ENCODE results near the gene LPAR1. TPM values are rescaled to one million over a fixed set of nuclear protein-coding genes. Genes with fewer than 3 reads are reported as not detected.

LPAR1 gene
- polyA plus RNA-seq, 3 donors from 2014 or later, result 0.59 to 0.84 TPM; not detected in 1

DNA sequence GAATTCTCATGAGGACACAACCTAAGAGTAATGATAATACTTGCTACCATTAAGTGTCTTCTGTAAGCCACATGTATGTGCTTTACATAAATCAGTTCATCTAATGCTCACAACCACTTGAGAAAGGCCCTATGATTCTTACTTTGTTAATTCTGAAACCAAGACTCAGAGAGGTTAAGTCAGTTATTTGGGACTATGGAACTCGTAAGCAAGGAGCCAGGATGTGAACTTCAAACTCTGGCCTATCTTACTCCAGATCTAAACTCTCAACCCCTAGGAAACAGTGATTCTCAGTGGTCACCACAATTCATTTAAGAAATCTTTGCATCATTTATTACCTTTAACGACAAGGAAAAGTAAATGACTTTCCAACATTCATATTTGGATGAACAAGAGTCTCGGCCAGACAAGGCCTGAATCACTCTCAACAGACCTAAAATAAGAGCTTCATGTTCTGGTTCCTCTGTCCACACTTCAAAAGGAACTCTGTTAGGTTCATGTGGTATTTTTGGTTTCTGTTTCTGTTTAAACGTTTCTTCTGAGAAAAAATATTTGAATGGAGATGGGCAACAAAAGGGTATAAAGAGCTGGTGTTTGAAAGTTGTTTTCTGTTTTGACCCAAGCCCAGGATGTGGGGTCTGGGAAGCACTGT lies 104.8 kb downstream of the LPAR1 start:
- Mint-ChIP-seq H3K27me3 (ENCODE audit: low read depth in 3 of 3) (peaks cover 0 to 2% (median 0%) of the 10 kb centered on the region in 3 donors), H3K9me3 (peaks cover 0 to 5% (median 3%) of the 10 kb centered on the region in 6 donors), H3K4me3 (peak overlapping the region in 3 of 5 donors; percentile 11 to 44 (median 36)), H3K27ac (peak overlapping the region in 4 of 6 donors; percentile 6 to 81 (median 66)), H3K4me1 (peaks cover 10 to 16% of the 10 kb centered on the region in 2 donors), H3K36me3 (no peaks in the 10 kb centered on the region)
- DNase-seq, result peak in 1 of 3 donors; percentile 11

DNA sequence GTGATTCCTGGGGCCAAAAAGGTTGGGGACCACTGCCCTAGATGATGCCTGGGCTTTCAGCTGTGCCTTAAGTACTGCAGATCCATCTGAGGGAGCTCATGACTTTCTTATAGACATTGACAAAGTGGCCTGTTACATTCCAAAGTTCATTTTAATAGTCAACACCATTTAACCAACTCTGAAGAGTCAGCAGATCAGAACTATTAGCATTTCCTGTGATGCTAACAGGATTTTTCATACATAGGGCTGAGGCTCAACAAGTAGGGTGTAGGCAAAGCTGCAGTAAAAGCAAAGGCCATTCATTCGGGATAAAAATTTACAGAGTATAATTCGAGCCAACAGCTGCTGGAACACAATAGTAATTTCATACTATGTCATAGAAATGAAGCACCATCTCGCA lies 105.4 kb downstream of the LPAR1 start:
- H3K27me3 Mint-ChIP-seq (ENCODE audit: low read depth in 3 of 3), result peaks cover 0 to 2% (median 0%) of the 10 kb centered on the region in 3 donors
- DNase-seq, result no peak
- H3K27ac Mint-ChIP-seq, result peak overlapping the region in 3 of 6 donors; percentile 60 to 81 (median 73)
- peaks cover 10 to 16% of the 10 kb centered on the region in 2 donors for H3K4me1 Mint-ChIP-seq
- H3K36me3 Mint-ChIP-seq, result no peaks in the 10 kb centered on the region
- peaks cover 0 to 5% (median 3%) of the 10 kb centered on the region in 6 donors for H3K9me3 Mint-ChIP-seq
- H3K4me3 Mint-ChIP-seq, result peak overlapping the region in 1 of 5 donors; percentile 11

DNA sequence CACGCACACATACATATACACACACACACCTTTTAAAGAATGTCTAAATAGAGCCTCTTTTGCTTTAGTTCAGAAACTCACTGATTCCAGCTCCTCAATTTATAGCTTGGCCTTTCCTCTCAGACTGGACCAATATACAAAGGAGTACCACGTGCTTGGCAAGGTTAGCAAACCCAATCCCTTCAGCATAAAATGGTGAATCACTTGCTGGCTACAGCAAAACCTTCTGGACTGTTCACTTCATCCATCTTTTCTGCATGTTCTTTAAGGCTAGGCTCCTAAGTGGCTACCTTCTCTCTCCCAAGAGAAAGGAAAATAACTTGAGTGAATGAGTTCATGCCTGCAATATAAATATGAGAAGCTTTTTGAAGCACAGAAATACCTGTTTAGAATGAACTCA lies 109.7 kb downstream of the LPAR1 start:
- Mint-ChIP-seq H3K4me1 (peaks cover 8 to 11% of the 10 kb centered on the region in 2 donors), H3K4me3 (no peak overlapping the region), H3K27ac (no peak overlapping the region), H3K36me3 (no peaks in the 10 kb centered on the region), H3K9me3 (peaks cover 0 to 2% (median 0%) of the 10 kb centered on the region in 6 donors), H3K27me3 (ENCODE audit: low read depth in 3 of 3) (no peaks in the 10 kb centered on the region)
- DNase-seq, result no peak

DNA sequence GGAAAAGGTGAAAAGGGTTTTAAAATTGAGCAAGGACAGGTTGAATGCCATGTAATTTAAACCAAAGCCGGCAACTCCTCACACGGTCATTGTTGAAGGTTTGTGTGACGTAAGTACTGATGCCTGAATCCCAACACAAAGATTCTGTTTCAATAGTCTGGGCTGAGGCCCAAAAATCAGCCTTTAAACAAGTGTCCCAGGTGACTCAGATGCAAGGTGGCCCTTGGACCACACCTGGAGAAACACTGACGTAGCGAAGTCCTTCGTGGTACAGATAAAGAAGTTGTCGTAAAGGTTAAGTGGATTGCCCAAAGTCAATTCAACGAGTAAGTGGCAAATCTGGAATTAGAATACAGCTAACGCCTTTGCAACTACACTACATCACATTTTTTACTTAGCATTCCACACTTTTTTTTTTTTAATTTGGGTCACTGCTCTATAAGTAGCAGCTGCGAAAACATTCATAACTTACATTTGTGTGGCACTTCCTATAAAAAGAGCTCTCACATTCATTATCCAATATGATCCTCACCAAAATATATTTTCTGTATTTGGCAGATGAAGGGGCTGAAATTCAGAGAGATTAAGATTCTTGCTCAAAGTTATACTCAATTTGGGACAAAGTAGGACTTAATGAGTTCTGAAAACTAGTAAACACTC lies 111.3 kb downstream of the LPAR1 start:
- Mint-ChIP-seq H3K36me3 (no peaks in the 10 kb centered on the region), H3K4me1 (no peaks in the 10 kb centered on the region), H3K27me3 (ENCODE audit: low read depth in 3 of 3) (no peaks in the 10 kb centered on the region), H3K9me3 (peaks cover 0 to 3% (median 0%) of the 10 kb centered on the region in 6 donors), H3K27ac (no peak overlapping the region), H3K4me3 (no peak overlapping the region)
- no peak for DNase-seq

DNA sequence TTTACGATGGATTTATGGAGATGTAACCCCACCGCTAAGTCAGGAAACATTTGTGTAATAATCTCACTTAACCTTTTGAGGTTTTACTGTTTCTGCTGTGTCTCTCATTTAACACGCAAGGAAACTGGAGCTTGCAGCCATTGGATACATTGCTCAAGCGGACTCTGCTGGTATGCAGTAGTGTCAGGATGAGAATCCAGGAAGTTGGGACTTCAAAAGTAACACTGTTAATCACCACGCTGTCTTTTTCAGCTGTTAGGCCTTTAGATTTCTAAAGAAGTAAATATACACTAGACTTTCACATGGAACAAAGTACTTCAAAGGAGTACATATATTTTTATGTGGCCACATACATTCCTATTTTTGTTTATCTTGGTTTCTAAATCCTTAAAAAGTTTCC lies 114.7 kb downstream of the LPAR1 start:
- H3K4me1 Mint-ChIP-seq, result no peaks in the 10 kb centered on the region
- no peak for DNase-seq
- H3K4me3 Mint-ChIP-seq, result no peak overlapping the region
- H3K36me3 Mint-ChIP-seq, result no peaks in the 10 kb centered on the region
- no peak overlapping the region for H3K27ac Mint-ChIP-seq
- no peaks in the 10 kb centered on the region for H3K27me3 Mint-ChIP-seq (ENCODE audit: low read depth in 3 of 3)
- H3K9me3 Mint-ChIP-seq, result peaks cover 0 to 6% (median 2%) of the 10 kb centered on the region in 6 donors

DNA sequence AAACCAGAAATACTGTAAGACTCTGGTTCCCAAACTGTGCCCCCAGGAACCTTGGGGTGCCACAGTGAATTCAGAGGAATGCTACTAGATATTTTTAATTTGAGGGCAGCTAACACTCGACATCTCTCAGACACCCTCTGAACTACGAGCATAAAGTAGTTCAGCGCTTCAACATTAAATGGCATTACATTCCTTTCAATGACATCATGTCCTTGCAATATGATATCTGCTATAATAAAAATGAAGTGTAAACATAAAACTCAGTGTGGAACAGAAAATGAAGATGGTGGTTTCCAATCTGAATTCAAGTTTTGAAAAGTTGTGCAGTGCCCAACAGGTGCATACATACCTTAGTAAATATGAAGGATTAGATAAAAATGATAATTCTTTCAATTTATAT lies 116.1 kb downstream of the LPAR1 start:
- H3K27me3 Mint-ChIP-seq (ENCODE audit: low read depth in 3 of 3), result no peaks in the 10 kb centered on the region
- no peak overlapping the region for H3K4me3 Mint-ChIP-seq
- H3K36me3 Mint-ChIP-seq, result no peaks in the 10 kb centered on the region
- H3K4me1 Mint-ChIP-seq, result no peaks in the 10 kb centered on the region
- no peak for DNase-seq
- H3K27ac Mint-ChIP-seq, result no peak overlapping the region
- H3K9me3 Mint-ChIP-seq, result peaks cover 0 to 6% (median 2%) of the 10 kb centered on the region in 6 donors

DNA sequence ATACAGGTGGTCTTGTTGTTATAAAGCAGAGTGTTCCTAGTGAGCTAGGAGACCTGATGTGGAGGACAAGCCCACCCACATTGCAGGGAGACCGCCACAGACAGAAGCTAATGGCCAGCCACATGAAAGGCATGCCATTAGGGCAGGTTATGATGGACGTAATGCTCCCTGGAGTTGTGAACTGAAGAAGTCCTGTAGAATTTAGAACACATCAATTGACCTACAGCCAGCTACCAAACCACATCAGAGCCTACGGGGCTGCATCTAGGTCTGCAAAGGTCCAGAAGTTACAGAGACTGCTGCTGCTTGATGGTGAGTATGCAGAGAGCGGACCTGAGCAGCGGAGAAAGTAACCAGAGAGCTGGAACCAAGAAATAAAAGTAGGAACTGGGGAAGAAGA lies 116.6 kb downstream of the LPAR1 start:
- no peak for DNase-seq
- H3K27ac Mint-ChIP-seq, result no peak overlapping the region
- no peaks in the 10 kb centered on the region for H3K36me3 Mint-ChIP-seq
- no peak overlapping the region for H3K4me3 Mint-ChIP-seq
- H3K9me3 Mint-ChIP-seq, result peaks cover 0 to 6% (median 2%) of the 10 kb centered on the region in 6 donors
- no peaks in the 10 kb centered on the region for H3K4me1 Mint-ChIP-seq
- no peaks in the 10 kb centered on the region for H3K27me3 Mint-ChIP-seq (ENCODE audit: low read depth in 3 of 3)

- H3K4me1 Mint-ChIP-seq, result no peaks in the 10 kb centered on the region
- no peaks in the 10 kb centered on the region for H3K36me3 Mint-ChIP-seq
- no peak for DNase-seq
- H3K27me3 Mint-ChIP-seq (ENCODE audit: low read depth in 3 of 3), result peaks cover 0 to 1% (median 0%) of the 10 kb centered on the region in 3 donors
- H3K9me3 Mint-ChIP-seq, result peaks cover 0 to 6% (median 2%) of the 10 kb centered on the region in 6 donors
- H3K27ac Mint-ChIP-seq, result no peak overlapping the region
- no peak overlapping the region for H3K4me3 Mint-ChIP-seq
These were observed 118.7 kb downstream of the LPAR1 start for GRCh38 chr9:110919609-110920008.

- no peak for DNase-seq
- Mint-ChIP-seq H3K27ac (no peak overlapping the region), H3K9me3 (peaks cover 0 to 6% (median 2%) of the 10 kb centered on the region in 6 donors), H3K4me1 (no peaks in the 10 kb centered on the region), H3K36me3 (no peaks in the 10 kb centered on the region), H3K4me3 (no peak overlapping the region), H3K27me3 (ENCODE audit: low read depth in 3 of 3) (peaks cover 0 to 1% (median 0%) of the 10 kb centered on the region in 3 donors)
These were observed 119.2 kb downstream of the LPAR1 start for GRCh38 chr9:110919050-110919435.

- DNase-seq, result no peak
- no peak overlapping the region for H3K27ac Mint-ChIP-seq
- H3K9me3 Mint-ChIP-seq, result peaks cover 0 to 6% (median 2%) of the 10 kb centered on the region in 6 donors
- no peaks in the 10 kb centered on the region for H3K36me3 Mint-ChIP-seq
- no peaks in the 10 kb centered on the region for H3K4me1 Mint-ChIP-seq
- H3K27me3 Mint-ChIP-seq (ENCODE audit: low read depth in 3 of 3), result peaks cover 0 to 1% (median 0%) of the 10 kb centered on the region in 3 donors
- H3K4me3 Mint-ChIP-seq, result no peak overlapping the region
These were observed 119.8 kb downstream of the LPAR1 start for GRCh38 chr9:110918316-110919049.

GRCh38 chr9:110916403-110916802 lies 121.9 kb downstream of the LPAR1 start:
- no peak overlapping the region for H3K4me3 Mint-ChIP-seq
- H3K4me1 Mint-ChIP-seq, result no peaks in the 10 kb centered on the region
- peaks cover 0 to 1% (median 0%) of the 10 kb centered on the region in 3 donors for H3K27me3 Mint-ChIP-seq (ENCODE audit: low read depth in 3 of 3)

GRCh38 chr9:110912419-110913291 lies 125.6 kb downstream of the LPAR1 start:
- no peak overlapping the region for H3K4me3 Mint-ChIP-seq
- H3K9me3 Mint-ChIP-seq, result peaks cover 0 to 22% (median 7%) of the 10 kb centered on the region in 6 donors
- DNase-seq, result no peak
- H3K4me1 Mint-ChIP-seq, result no peaks in the 10 kb centered on the region
- H3K27me3 Mint-ChIP-seq (ENCODE audit: low read depth in 3 of 3), result peaks cover 0 to 2% (median 1%) of the 10 kb centered on the region in 3 donors
- H3K36me3 Mint-ChIP-seq, result peaks cover 0 to 6% (median 0%) of the 10 kb centered on the region in 3 donors
- H3K27ac Mint-ChIP-seq, result no peak overlapping the region

More at GRCh38 chr9:110916403-110916802, 121.9 kb downstream of the LPAR1 start:
- Mint-ChIP-seq H3K9me3 (peaks cover 0 to 6% (median 4%) of the 10 kb centered on the region in 6 donors), H3K36me3 (no peaks in the 10 kb centered on the region), H3K27ac (no peak overlapping the region)
- no peak for DNase-seq
